Measurements from ENCODE around the gene DARS2. TPM values are rescaled to one million over a fixed set of nuclear protein-coding genes. Genes with fewer than 3 reads are reported as not detected.
"Not testable (repeated sequence)": the region's sequence is repeated elsewhere in the genome, so short reads cannot be mapped to it uniquely, and the experiment has no call there.

Gene DARS2
- total RNA-seq, 1 donor from 2014 or later, result 21.1 TPM

DNA sequence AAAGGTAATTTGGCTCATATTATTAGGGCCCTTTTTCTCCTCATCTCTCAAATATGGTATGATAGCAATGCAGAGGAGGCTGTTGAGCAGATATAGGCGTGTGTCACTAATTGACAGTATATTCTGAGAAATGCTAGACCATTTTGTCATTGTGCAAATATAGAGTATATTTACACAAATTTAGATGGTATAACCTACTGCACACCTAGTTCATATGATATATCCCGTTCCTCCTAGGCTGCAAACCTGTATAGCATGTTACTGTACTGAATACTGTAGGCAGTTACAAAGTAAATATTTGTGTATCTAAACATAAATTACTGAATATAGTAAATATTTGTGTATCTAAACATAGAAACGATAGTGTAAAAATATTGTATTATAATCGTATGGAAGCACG is 52.3 kb downstream of the DARS2 start:
- Mint-ChIP-seq H3K9me3 (ENCODE audit: low read depth) (no peaks in the 10 kb centered on the region), H3K4me1 (ENCODE audit: low read depth) (peaks cover 2% of the 10 kb centered on the region), H3K27ac (no peak overlapping the region), H3K36me3 (ENCODE audit: insufficient read depth) (peaks cover 22% of the 10 kb centered on the region), H3K27me3 (no peaks in the 10 kb centered on the region), H3K4me3 (ENCODE audit: low read depth) (no peak overlapping the region)
- DNase-seq (ENCODE audit: low spot score, unreplicated experiment), result no peak
- TF ChIP-seq, protein P1, sequence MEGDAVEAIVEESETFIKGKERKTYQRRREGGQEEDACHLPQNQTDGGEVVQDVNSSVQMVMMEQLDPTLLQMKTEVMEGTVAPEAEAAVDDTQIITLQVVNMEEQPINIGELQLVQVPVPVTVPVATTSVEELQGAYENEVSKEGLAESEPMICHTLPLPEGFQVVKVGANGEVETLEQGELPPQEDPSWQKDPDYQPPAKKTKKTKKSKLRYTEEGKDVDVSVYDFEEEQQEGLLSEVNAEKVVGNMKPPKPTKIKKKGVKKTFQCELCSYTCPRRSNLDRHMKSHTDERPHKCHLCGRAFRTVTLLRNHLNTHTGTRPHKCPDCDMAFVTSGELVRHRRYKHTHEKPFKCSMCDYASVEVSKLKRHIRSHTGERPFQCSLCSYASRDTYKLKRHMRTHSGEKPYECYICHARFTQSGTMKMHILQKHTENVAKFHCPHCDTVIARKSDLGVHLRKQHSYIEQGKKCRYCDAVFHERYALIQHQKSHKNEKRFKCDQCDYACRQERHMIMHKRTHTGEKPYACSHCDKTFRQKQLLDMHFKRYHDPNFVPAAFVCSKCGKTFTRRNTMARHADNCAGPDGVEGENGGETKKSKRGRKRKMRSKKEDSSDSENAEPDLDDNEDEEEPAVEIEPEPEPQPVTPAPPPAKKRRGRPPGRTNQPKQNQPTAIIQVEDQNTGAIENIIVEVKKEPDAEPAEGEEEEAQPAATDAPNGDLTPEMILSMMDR (IDR thresholded peaks at IDR 0.05; ENCODE audit: unreplicated experiment), result no peak

DNA sequence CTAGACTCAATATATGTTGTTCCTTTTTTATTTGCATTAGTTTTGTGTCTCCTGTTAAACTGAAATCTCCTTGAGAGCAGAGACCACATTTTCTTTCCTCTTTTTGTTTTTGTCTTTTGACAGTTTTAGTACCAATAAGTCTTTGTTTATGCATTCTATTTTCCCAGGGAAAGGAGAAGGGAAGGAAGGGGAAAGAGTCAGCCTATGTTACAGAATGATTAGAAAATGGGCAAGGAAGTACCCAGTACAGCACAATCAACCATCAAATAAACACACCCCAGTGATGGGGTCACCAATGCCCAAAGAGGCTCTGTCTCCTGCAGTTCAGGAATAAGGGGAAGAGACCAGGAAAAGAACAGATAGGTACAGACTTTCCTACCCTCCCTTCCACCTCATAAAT is 53.8 kb downstream of the DARS2 start:
- H3K27me3 Mint-ChIP-seq, result no peaks in the 10 kb centered on the region
- peaks cover 2% of the 10 kb centered on the region for H3K4me1 Mint-ChIP-seq (ENCODE audit: low read depth)
- TF ChIP-seq, protein P1 (IDR thresholded peaks at IDR 0.05; ENCODE audit: unreplicated experiment), result no peak
- no peaks in the 10 kb centered on the region for H3K9me3 Mint-ChIP-seq (ENCODE audit: low read depth)
- DNase-seq (ENCODE audit: low spot score, unreplicated experiment), result no peak
- peaks cover 21% of the 10 kb centered on the region for H3K36me3 Mint-ChIP-seq (ENCODE audit: insufficient read depth)
- no peak overlapping the region for H3K27ac Mint-ChIP-seq
- no peak overlapping the region for H3K4me3 Mint-ChIP-seq (ENCODE audit: low read depth)

DNA sequence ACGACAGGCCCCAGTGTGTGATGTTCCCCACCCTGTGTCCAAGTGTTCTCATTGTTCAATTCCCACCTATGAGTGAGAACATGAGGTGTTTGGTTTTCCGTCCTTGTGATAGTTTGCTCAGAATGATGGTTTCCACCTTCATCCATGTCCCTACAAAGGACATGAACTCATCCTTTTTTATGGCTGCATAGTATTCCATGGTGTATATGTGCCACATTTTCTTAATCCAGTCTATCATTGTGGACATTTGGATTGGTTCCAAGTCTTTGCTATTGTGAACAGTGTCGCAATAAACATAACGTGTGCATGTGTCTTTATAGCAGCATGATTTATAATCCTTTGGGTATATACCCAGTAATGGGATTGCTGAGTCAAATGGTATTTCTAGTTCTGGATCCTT is 56.6 kb downstream of the DARS2 start:
- H3K27me3 Mint-ChIP-seq; DNase-seq (ENCODE audit: low spot score, unreplicated experiment); H3K4me3 Mint-ChIP-seq (ENCODE audit: low read depth); H3K9me3 Mint-ChIP-seq (ENCODE audit: low read depth); H3K27ac Mint-ChIP-seq; H3K4me1 Mint-ChIP-seq (ENCODE audit: low read depth): not testable (repeated sequence)
- peaks cover 11% of the 10 kb centered on the region for H3K36me3 Mint-ChIP-seq (ENCODE audit: insufficient read depth)

DNA sequence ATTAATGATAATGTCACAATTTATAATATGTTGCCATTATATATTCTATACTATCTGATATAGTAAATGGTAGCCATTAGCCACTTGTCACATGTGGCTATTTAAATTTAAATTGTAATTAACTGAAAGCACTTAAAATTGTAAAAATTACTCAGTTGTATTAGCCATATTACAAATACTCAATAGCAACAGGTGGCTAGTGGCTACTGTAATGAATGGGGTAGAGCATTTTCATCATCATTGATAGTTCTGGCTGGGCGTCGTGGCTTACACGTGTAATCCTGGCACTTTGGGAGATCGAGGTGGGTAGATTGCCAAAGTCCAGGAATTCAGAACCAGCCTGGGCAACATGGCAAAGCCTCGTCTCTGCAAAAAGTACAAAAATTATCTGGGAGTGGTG is 60.2 kb downstream of the DARS2 start:
- no peak overlapping the region for H3K4me3 Mint-ChIP-seq (ENCODE audit: low read depth)
- DNase-seq (ENCODE audit: low spot score, unreplicated experiment), result no peak
- no peaks in the 10 kb centered on the region for H3K27me3 Mint-ChIP-seq
- TF ChIP-seq, protein P1 (IDR thresholded peaks at IDR 0.05; ENCODE audit: unreplicated experiment), result no peak
- no peaks in the 10 kb centered on the region for H3K4me1 Mint-ChIP-seq (ENCODE audit: low read depth)
- peaks cover 7% of the 10 kb centered on the region for H3K36me3 Mint-ChIP-seq (ENCODE audit: insufficient read depth)
- no peak overlapping the region for H3K27ac Mint-ChIP-seq
- H3K9me3 Mint-ChIP-seq (ENCODE audit: low read depth), result no peaks in the 10 kb centered on the region

DNA sequence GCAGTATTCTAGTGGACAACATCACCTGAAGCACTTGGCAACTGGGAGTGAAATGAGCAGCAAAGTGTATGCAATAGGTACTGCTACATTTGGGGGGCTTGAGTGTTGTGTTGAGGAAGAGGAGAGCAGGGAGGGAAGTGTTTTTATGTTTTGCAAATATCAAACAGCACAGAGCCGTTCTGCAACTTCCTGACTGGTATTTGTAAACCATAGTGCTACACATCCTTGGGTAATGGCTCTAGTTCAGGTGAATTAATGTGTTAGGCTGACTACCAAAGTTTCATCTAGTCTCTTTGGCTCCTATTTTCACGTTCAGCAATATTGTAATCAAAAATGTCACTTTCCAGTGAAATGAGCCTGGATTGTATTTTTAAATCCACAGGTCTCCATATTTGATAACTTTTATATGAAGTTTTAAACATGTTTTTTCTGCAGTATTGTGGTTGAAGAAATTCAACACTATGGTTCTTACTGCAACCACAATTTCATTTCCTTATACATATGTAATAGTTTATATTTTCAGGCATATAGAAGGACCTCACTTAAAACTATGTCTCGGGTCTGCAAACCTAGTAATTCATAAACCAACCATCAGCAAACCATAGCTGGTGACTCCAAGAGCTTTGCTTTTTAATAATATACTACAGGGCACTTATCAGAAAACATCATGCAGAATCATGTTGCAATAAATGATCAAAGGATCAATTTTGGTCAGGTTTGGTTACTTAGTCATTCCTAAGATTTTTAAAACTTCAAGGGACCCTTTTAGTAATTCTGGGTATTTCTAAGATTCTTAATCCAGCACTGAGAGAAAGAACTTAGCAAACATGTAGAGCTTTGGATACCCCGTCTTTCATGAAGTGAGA is 62.5 kb downstream of the DARS2 start:
- H3K27ac Mint-ChIP-seq, result no peak overlapping the region
- no peaks in the 10 kb centered on the region for H3K9me3 Mint-ChIP-seq (ENCODE audit: low read depth)
- H3K4me1 Mint-ChIP-seq (ENCODE audit: low read depth), result peaks cover 3% of the 10 kb centered on the region
- peaks cover 7% of the 10 kb centered on the region for H3K36me3 Mint-ChIP-seq (ENCODE audit: insufficient read depth)
- DNase-seq (ENCODE audit: low spot score, unreplicated experiment), result no peak
- no peak overlapping the region for H3K4me3 Mint-ChIP-seq (ENCODE audit: low read depth)
- TF ChIP-seq, protein P1 (IDR thresholded peaks at IDR 0.05; ENCODE audit: unreplicated experiment), result no peak
- no peaks in the 10 kb centered on the region for H3K27me3 Mint-ChIP-seq

DNA sequence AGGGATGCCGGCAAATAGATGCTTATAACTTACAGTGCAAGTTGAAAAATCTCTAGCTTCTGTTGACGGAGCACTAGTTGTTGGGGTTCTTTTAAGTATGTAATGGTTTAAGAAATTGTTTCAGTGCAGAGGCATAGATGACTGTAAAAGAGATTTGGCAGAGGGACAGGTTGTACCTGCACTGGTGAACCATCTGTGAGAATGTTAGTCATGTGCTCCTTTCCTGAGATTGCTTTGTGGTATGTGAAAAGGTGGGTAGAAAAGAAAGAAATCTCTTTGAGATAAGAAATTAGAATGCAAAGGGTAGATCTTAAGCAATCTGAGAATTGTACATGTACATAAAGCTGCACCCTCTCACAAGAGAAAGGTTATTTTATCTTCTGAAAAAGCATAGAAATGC is 63.2 kb downstream of the DARS2 start:
- Mint-ChIP-seq H3K9me3 (ENCODE audit: low read depth) (no peaks in the 10 kb centered on the region), H3K27ac (no peak overlapping the region), H3K36me3 (ENCODE audit: insufficient read depth) (peaks cover 6% of the 10 kb centered on the region), H3K4me1 (ENCODE audit: low read depth) (peaks cover 3% of the 10 kb centered on the region), H3K4me3 (ENCODE audit: low read depth) (no peak overlapping the region), H3K27me3 (no peaks in the 10 kb centered on the region)
- TF ChIP-seq, protein P1 (IDR thresholded peaks at IDR 0.05; ENCODE audit: unreplicated experiment), result no peak
- no peak for DNase-seq (ENCODE audit: low spot score, unreplicated experiment)
